ENCODE results near the gene CITED2.
"Not testable (repeated sequence)": the region's sequence is repeated elsewhere in the genome, so short reads cannot be mapped to it uniquely, and the experiment has no call there.

Gene CITED2

GRCh38 chr6:139374357-139375225 lies at the start of gene CITED2:
Gene CITED2 (minus strand): TSS chr6:139374648. CDS start chr6:139373944, 704 bp downstream.
- H3K4me3 ChIP-seq (ENCODE audit: low read depth, low read length) = peak within 1 kb of the TSS; percentile 97

GRCh38 chr6:139423037-139423703 lies 48.7 kb upstream of the CITED2 start:
- H3K4me3 ChIP-seq (ENCODE audit: low read depth, low read length) = no peak overlapping the region

- no peak overlapping the region for H3K4me3 ChIP-seq (ENCODE audit: low read depth, low read length)
Measured at GRCh38 chr6:139422105-139423036, 47.9 kb upstream of the CITED2 start.

GRCh38 chr6:139418481-139419132 lies 44.2 kb upstream of the CITED2 start:
- H3K4me3 ChIP-seq (ENCODE audit: low read depth, low read length) = no peak overlapping the region

GRCh38 chr6:139416146-139416545 lies 41.7 kb upstream of the CITED2 start:
- no peak overlapping the region for H3K4me3 ChIP-seq (ENCODE audit: low read depth, low read length)

GRCh38 chr6:139415365-139415764 lies 40.9 kb upstream of the CITED2 start:
- no peak overlapping the region for H3K4me3 ChIP-seq (ENCODE audit: low read depth, low read length)

- H3K4me3 ChIP-seq (ENCODE audit: low read depth, low read length) = not testable (repeated sequence)
Measured at GRCh38 chr6:139412103-139412502, 37.7 kb upstream of the CITED2 start.

- H3K4me3 ChIP-seq (ENCODE audit: low read depth, low read length) = no peak overlapping the region
Measured at GRCh38 chr6:139409026-139409425, 34.6 kb upstream of the CITED2 start.

GRCh38 chr6:139407718-139408222 lies 33.3 kb upstream of the CITED2 start:
- H3K4me3 ChIP-seq (ENCODE audit: low read depth, low read length) = no peak overlapping the region

GRCh38 chr6:139406577-139407343 lies 32.3 kb upstream of the CITED2 start:
- H3K4me3 ChIP-seq (ENCODE audit: low read depth, low read length) = no peak overlapping the region

GRCh38 chr6:139402876-139403386 lies 28.5 kb upstream of the CITED2 start:
- H3K4me3 ChIP-seq (ENCODE audit: low read depth, low read length) = no peak overlapping the region

GRCh38 chr6:139398658-139399057 lies 24.2 kb upstream of the CITED2 start:
- no peak overlapping the region for H3K4me3 ChIP-seq (ENCODE audit: low read depth, low read length)

GRCh38 chr6:139395891-139396301 lies 21.4 kb upstream of the CITED2 start:
- H3K4me3 ChIP-seq (ENCODE audit: low read depth, low read length) = no peak overlapping the region

GRCh38 chr6:139395371-139395770 lies 20.9 kb upstream of the CITED2 start:
- no peak overlapping the region for H3K4me3 ChIP-seq (ENCODE audit: low read depth, low read length)

GRCh38 chr6:139394027-139394649 lies 19.7 kb upstream of the CITED2 start:
- no peak overlapping the region for H3K4me3 ChIP-seq (ENCODE audit: low read depth, low read length)

GRCh38 chr6:139392794-139393193 lies 18.3 kb upstream of the CITED2 start:
- no peak overlapping the region for H3K4me3 ChIP-seq (ENCODE audit: low read depth, low read length)

GRCh38 chr6:139391709-139392108 lies 17.3 kb upstream of the CITED2 start:
- H3K4me3 ChIP-seq (ENCODE audit: low read depth, low read length) = no peak overlapping the region

GRCh38 chr6:139390447-139390846 lies 16.0 kb upstream of the CITED2 start:
- H3K4me3 ChIP-seq (ENCODE audit: low read depth, low read length) = no peak overlapping the region

- H3K4me3 ChIP-seq (ENCODE audit: low read depth, low read length) = no peak overlapping the region
Measured at GRCh38 chr6:139388384-139388783, 13.9 kb upstream of the CITED2 start.

Measured in iPS-11a (cell line).